WERI-Rb-1 (cell line): Measurements from ENCODE around the gene HOXD3.

ENCODE experiments used
- DNase-seq: peaks from one replicate; pipeline ENCODE4 v3.0.0-alpha.2; 2020
- H3K27ac ChIP-seq: fragments of 250-450 bp; sonication (Bioruptor Pico); 2 replicates; pipeline ENCODE4 v1.5.1; 2020; ENCODE audit warnings: mild to moderate bottlenecking, moderate library complexity
- H3K27me3 ChIP-seq: fragments of 250-450 bp; sonication (Bioruptor Pico); 2 replicates; pipeline ENCODE4 v1.5.1; 2021; ENCODE audit warnings: mild to moderate bottlenecking, low read depth, moderate library complexity; ENCODE audit not compliant: insufficient read depth, severe bottlenecking
- H3K36me3 ChIP-seq: fragments of 250-450 bp; sonication (Bioruptor Pico); 2 replicates; pipeline ENCODE4 v1.5.1; 2020; ENCODE audit warnings: mild to moderate bottlenecking, moderate library complexity
- H3K4me3 ChIP-seq: 2 replicates; pipeline ENCODE4 v1.5.1; 2011; ENCODE audit warnings: low read depth, mild to moderate bottlenecking, control low read depth, low read length
- H3K9me3 ChIP-seq: fragments of 250-450 bp; sonication (Bioruptor Pico); 2 replicates; pipeline ENCODE4 v1.5.1; 2021; ENCODE audit warnings: mild to moderate bottlenecking, moderate library complexity; ENCODE audit not compliant: severe bottlenecking
- TF ChIP-seq, protein P1 (sequence below): IDR thresholded peaks from 2 replicates; pipeline ENCODE4 v1.5.1; 2011; ENCODE audit warnings: low read depth, mild to moderate bottlenecking, control low read depth, inconsistent platforms, low read length

Gene HOXD3

DNA sequence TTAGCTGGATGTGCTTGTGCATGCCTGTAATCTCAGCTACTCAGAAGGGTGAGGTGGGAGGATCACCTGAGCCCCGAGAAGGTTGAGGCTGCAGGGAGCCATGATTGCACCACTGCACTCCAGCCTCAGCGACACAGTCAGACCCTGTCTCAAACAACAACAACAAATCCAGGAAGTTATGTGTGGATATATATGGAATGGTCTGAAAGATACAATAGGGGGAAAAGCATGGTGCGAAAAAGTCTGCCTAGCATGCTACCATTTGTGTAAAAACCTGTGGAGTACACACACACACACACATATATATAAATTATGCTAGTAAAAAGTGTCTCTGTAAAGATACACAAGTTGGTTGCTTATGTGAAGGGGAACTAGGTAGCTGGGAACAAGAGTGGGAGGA is 24.4 kb downstream of the HOXD3 start:
- no peak overlapping the region for H3K27ac ChIP-seq
- no peak overlapping the region for H3K4me3 ChIP-seq
- H3K27me3 ChIP-seq, result peaks cover 87% of the 10 kb centered on the region
- no peaks in the 10 kb centered on the region for H3K36me3 ChIP-seq
- TF ChIP-seq, protein P1, sequence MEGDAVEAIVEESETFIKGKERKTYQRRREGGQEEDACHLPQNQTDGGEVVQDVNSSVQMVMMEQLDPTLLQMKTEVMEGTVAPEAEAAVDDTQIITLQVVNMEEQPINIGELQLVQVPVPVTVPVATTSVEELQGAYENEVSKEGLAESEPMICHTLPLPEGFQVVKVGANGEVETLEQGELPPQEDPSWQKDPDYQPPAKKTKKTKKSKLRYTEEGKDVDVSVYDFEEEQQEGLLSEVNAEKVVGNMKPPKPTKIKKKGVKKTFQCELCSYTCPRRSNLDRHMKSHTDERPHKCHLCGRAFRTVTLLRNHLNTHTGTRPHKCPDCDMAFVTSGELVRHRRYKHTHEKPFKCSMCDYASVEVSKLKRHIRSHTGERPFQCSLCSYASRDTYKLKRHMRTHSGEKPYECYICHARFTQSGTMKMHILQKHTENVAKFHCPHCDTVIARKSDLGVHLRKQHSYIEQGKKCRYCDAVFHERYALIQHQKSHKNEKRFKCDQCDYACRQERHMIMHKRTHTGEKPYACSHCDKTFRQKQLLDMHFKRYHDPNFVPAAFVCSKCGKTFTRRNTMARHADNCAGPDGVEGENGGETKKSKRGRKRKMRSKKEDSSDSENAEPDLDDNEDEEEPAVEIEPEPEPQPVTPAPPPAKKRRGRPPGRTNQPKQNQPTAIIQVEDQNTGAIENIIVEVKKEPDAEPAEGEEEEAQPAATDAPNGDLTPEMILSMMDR, result no peak
- no peaks in the 10 kb centered on the region for H3K9me3 ChIP-seq
- no peak for DNase-seq

DNA sequence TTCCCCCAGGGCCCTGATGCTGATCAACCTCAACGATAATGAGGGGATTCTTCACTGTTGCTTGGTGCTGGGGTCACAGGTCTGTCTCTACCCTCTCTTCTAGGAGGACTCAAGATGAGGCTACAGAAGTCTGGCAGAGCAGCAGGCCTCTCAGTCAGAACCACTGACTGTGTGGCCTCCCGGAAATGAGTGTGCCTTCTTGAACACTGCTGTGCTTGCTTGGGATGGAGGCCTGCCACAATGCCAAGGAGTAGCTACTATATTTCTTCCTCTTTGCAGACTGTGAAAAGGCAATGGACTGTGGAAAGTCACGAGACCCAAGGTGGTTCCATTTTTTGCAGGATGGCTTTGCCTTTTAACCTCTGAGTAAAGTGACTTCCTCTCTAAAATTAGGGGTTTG is 25.6 kb downstream of the HOXD3 start:
- DNase-seq, result no peak
- Histone ChIP-seq H3K9me3 (peaks cover 3% of the 10 kb centered on the region), H3K4me3 (no peak overlapping the region), H3K27me3 (peaks cover 91% of the 10 kb centered on the region), H3K27ac (no peak overlapping the region), H3K36me3 (no peaks in the 10 kb centered on the region)
- TF ChIP-seq, protein P1, result no peak

DNA sequence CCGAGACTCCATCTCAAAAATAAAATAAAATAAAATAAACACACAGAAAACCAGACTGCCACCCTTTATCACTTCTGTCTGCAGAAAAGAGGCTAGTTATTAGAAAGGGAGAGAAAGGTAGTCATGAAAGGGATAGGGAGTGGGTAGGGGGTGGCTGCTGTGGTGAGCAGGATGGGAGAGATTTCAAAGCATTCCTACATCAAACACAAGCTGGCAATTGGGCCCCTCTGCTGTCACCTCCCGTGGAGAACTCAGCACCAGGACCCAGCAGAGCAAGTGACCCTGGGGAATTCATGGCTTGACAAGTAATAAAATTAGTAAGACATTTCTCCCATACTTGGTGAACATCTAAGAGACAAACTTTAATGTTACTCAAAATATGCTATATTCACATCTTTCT is 27.6 kb downstream of the HOXD3 start:
- Histone ChIP-seq H3K36me3 (no peaks in the 10 kb centered on the region), H3K4me3 (no peak overlapping the region), H3K9me3 (peaks cover 19% of the 10 kb centered on the region), H3K27me3 (peaks cover 91% of the 10 kb centered on the region), H3K27ac (no peak overlapping the region)
- TF ChIP-seq, protein P1, result no peak
- no peak for DNase-seq

DNA sequence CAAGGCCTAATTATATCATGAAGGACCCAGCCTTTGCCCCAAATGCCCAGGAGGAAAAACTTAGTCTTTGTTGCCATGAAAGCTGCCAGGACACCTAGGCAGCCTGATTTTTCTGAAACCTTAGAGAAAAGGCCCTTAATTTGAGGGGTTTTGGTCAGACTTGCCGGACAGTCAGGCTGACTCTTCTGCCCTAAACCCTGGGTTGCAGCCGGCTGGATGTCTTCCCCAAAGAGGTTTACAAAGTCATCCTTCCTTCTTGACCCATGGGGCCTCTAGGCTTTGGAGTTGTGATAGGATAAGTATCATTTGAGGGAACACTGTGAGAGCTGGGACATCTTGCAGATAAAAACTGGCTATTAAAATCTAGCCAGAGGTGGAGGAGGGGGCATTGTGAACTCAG is 28.9 kb downstream of the HOXD3 start:
- no peak for DNase-seq
- Histone ChIP-seq H3K27me3 (peaks cover 91% of the 10 kb centered on the region), H3K9me3 (peaks cover 19% of the 10 kb centered on the region), H3K4me3 (no peak overlapping the region), H3K36me3 (no peaks in the 10 kb centered on the region), H3K27ac (no peak overlapping the region)
- TF ChIP-seq, protein P1, result no peak

DNA sequence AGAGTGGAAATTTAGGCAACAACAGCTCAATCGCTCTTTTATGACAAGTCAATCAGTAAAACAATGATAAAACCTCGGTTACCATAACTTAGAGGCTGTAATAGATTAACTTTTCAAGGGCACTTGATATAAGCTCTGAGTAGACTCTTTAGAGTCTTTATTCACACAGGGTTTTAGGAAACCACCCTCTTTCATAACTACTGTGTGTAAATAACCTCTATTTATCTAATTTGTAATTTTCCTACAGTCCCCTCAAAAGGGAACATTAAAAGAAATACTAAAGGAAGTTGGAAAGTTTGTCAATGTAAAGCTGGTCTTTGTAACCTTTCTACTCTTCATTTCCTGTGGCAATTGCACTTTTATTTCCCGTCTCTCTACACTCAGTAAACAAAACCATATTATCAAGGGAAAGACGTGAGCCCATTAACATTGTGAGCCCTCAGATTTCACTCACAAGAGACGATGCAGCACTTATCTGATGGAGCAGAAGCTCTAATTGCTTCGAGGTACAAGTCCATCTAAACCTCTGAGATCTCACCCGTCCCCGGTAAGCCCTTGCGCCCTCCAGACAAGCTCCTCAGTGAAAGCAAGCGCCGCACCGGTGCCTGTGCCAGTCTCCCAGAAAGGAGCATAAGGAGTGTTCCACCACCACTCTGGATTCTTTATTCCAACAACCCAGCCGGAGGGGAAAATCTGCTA is 30.2 kb downstream of the HOXD3 start:
- Histone ChIP-seq H3K27me3 (peaks cover 90% of the 10 kb centered on the region), H3K36me3 (no peaks in the 10 kb centered on the region), H3K27ac (no peak overlapping the region), H3K9me3 (peaks cover 19% of the 10 kb centered on the region), H3K4me3 (no peak overlapping the region)
- TF ChIP-seq, protein P1, result no peak
- no peak for DNase-seq
